ENCODE data around the gene VTI1A. TPM values are rescaled to one million over a fixed set of nuclear protein-coding genes. Genes with fewer than 3 reads are reported as not detected.

The VTI1A gene
- total and polyA plus RNA-seq, 2 experiments from 2014 or later = 20.4 to 39.8 TPM

- Histone ChIP-seq H3K27ac (no peak overlapping the region), H3K27me3 (no peaks in the 10 kb centered on the region), H2AFZ (no peak overlapping the region), H3K9me3 (ENCODE audit: low read depth) (no peaks in the 10 kb centered on the region), H3K79me2 (no peaks in the 10 kb centered on the region), H3K4me2 (no peak overlapping the region), H4K20me1 (ENCODE audit: insufficient read depth, poor library complexity, severe bottlenecking) (no peaks in the 10 kb centered on the region), H3K4me3 (no peak overlapping the region), H3K9me2 (replicated peaks; ENCODE audit: insufficient read depth) (no peaks in the 10 kb centered on the region), H3K36me3 (replicated peaks; ENCODE audit: insufficient read depth, low read depth) (no peaks in the 10 kb centered on the region), H3K4me1 (ENCODE audit: insufficient read depth) (peaks cover 4% of the 10 kb centered on the region)
- no peak for DNase-seq (ENCODE audit: low spot score)
- WGBS (ENCODE audit: low lambda C conversion rate, missing lambda C conversion rate) = 81% methylated on average over 4 of the region's 4 CpGs
- TF ChIP-seq EZH2 (IDR thresholded peaks at IDR 0.05; ENCODE audit: borderline replicate concordance) = no peak
- TF ChIP-seq EZH2phosphoT487 (IDR thresholded peaks at IDR 0.05; ENCODE audit: low read depth, severe bottlenecking, unreplicated experiment) = no peak
- no peak for TF ChIP-seq CTCF (IDR thresholded peaks at IDR 0.05; ENCODE audit: poor library complexity)
Observed at GRCh38 chr10:112671743-112672142, 224.7 kb downstream of the VTI1A start.

DNA sequence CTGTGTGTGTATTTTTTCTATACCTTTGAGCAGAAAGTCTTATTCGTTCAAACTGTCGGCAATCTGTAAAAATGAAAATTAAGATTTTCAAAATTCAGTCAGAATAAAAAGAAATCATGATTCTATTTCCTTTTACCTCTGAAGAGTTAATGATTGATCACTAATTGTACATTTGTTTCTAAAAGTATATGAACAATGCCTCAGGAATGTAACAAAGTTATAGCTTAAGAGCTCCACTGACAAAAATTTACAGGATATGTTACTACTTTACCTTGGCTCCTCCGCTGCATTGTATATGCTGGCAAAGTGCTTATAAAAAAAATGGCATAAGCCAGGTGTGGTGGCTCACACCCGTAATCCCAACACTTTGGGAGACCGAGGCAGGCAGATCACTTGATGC lies 225.7 kb downstream of the VTI1A start:
- no peak for TF ChIP-seq EZH2phosphoT487 (IDR thresholded peaks at IDR 0.05; ENCODE audit: low read depth, severe bottlenecking, unreplicated experiment)
- no peak for TF ChIP-seq CTCF (IDR thresholded peaks at IDR 0.05; ENCODE audit: poor library complexity)
- no peak for TF ChIP-seq EZH2 (IDR thresholded peaks at IDR 0.05; ENCODE audit: borderline replicate concordance)
- H4K20me1 ChIP-seq (ENCODE audit: insufficient read depth, poor library complexity, severe bottlenecking) = no peaks in the 10 kb centered on the region
- DNase-seq (ENCODE audit: low spot score) = no peak
- H2AFZ ChIP-seq = no peak overlapping the region
- H3K4me1 ChIP-seq (ENCODE audit: insufficient read depth) = peaks cover 7% of the 10 kb centered on the region
- no peak overlapping the region for H3K27ac ChIP-seq
- no peak overlapping the region for H3K4me3 ChIP-seq
- no peak overlapping the region for H3K4me2 ChIP-seq
- H3K27me3 ChIP-seq = no peaks in the 10 kb centered on the region
- H3K79me2 ChIP-seq = no peaks in the 10 kb centered on the region
- H3K9me3 ChIP-seq (ENCODE audit: low read depth) = no peaks in the 10 kb centered on the region
- no peaks in the 10 kb centered on the region for H3K9me2 ChIP-seq (replicated peaks; ENCODE audit: insufficient read depth)
- WGBS (ENCODE audit: low lambda C conversion rate, missing lambda C conversion rate) = 94% methylated on average over 5 of the region's 5 CpGs
- no peaks in the 10 kb centered on the region for H3K36me3 ChIP-seq (replicated peaks; ENCODE audit: insufficient read depth, low read depth)

GRCh38 chr10:112675560-112676083 lies 228.6 kb downstream of the VTI1A start:
- no peaks in the 10 kb centered on the region for H3K9me2 ChIP-seq (replicated peaks; ENCODE audit: insufficient read depth)
- peaks cover 26% of the 10 kb centered on the region for H3K4me1 ChIP-seq (ENCODE audit: insufficient read depth)
- no peak overlapping the region for H3K27ac ChIP-seq
- no peaks in the 10 kb centered on the region for H3K9me3 ChIP-seq (ENCODE audit: low read depth)
- H4K20me1 ChIP-seq (ENCODE audit: insufficient read depth, poor library complexity, severe bottlenecking) = no peaks in the 10 kb centered on the region
- no peak overlapping the region for H2AFZ ChIP-seq
- H3K79me2 ChIP-seq = no peaks in the 10 kb centered on the region
- 93% methylated on average over 10 of the region's 10 CpGs for WGBS (ENCODE audit: low lambda C conversion rate, missing lambda C conversion rate)
- H3K36me3 ChIP-seq (replicated peaks; ENCODE audit: insufficient read depth, low read depth) = no peaks in the 10 kb centered on the region
- no peak overlapping the region for H3K4me3 ChIP-seq
- no peak overlapping the region for H3K4me2 ChIP-seq
- TF ChIP-seq CTCF (IDR thresholded peaks at IDR 0.05; ENCODE audit: poor library complexity) = no peak
- no peak for TF ChIP-seq EZH2phosphoT487 (IDR thresholded peaks at IDR 0.05; ENCODE audit: low read depth, severe bottlenecking, unreplicated experiment)
- no peak for TF ChIP-seq EZH2 (IDR thresholded peaks at IDR 0.05; ENCODE audit: borderline replicate concordance)
- H3K27me3 ChIP-seq = no peaks in the 10 kb centered on the region
- DNase-seq (ENCODE audit: low spot score) = no peak
